MCF 10A (cell line): ENCODE measurements around the gene MAGI1. TPM values are rescaled to one million over a fixed set of nuclear protein-coding genes. Genes with fewer than 3 reads are reported as not detected.
"Not testable (repeated sequence)": the region's sequence is repeated elsewhere in the genome, so short reads cannot be mapped to it uniquely, and the experiment has no call there.

Experiments
- BruUV-seq: library from RNA; stranded (reverse); fragments of 400-500 nt; replicated peaks from 2 replicates; lab custom pipeline; 2021; lab: Mats Ljungman, UMichigan
- CTCF ChIA-PET: fragments of 300-600 bp; sonication (Branson Sonifier 250); formaldehyde crosslinking; extraction: SDS; loops from one replicate; lab custom pipeline; 2021; ENCODE audit warnings: antibody characterized with exemption, inconsistent platforms; lab: Yijun Ruan, JAX
- POLR2A ChIA-PET: fragments of 300-600, 350-650 bp; sonication (Branson Sonifier 250); formaldehyde crosslinking; extraction: SDS; loops from one replicate; lab custom pipeline; 2020; ENCODE audit warnings: antibody characterized with exemption, inconsistent platforms; lab: Yijun Ruan, JAX
- DNase-seq: peaks from one replicate; pipeline ENCODE4 v3.0.0-alpha.2; 2018; ENCODE audit not compliant: unreplicated experiment
- H3K27ac Mint-ChIP-seq: one replicate; pipeline ENCODE4 v1.8.0; 2022; ENCODE audit warnings: mild to moderate bottlenecking, low read depth, mixed read lengths; ENCODE audit not compliant: unreplicated experiment
- H3K27me3 Mint-ChIP-seq: one replicate; pipeline ENCODE4 v1.8.0; 2022; ENCODE audit warnings: mixed read lengths; ENCODE audit not compliant: insufficient read depth, unreplicated experiment
- H3K36me3 Mint-ChIP-seq: one replicate; pipeline ENCODE4 v1.8.0; 2022; ENCODE audit warnings: mild to moderate bottlenecking, moderate library complexity, mixed read lengths; ENCODE audit not compliant: insufficient read depth, unreplicated experiment
- H3K4me1 Mint-ChIP-seq: one replicate; pipeline ENCODE4 v1.8.0; 2022; ENCODE audit warnings: mixed read lengths; ENCODE audit not compliant: insufficient read depth, unreplicated experiment
- H3K4me3 Mint-ChIP-seq: one replicate; pipeline ENCODE4 v1.8.0; 2022; ENCODE audit warnings: mild to moderate bottlenecking, moderate library complexity, mixed read lengths; ENCODE audit not compliant: unreplicated experiment
- H3K9me3 Mint-ChIP-seq: one replicate; pipeline ENCODE4 v1.8.0; 2022; ENCODE audit warnings: mixed read lengths; ENCODE audit not compliant: unreplicated experiment
- CTCF ChIP-seq: fragments of 200-600 bp; IDR thresholded peaks from one replicate; pipeline ENCODE4 v1.8.0; 2022; ENCODE audit warnings: antibody characterized with exemption, mild to moderate bottlenecking; ENCODE audit not compliant: unreplicated experiment
- intact Hi-C: fragments of 100-400 bp; cut with micrococcal nuclease; formaldehyde crosslinking; loops from 2 replicates; pipeline ENCODE4 v1.14.1; 2022
- total RNA-seq: library from RNA; stranded (reverse); gene quantifications from 2 replicates; pipeline ENCODE4 v1.2.3, GENCODE V29; 2022

The MAGI1 gene
- total RNA-seq, 1 experiment from 2014 or later: 6.2 TPM

- DNase-seq: no peak
- TF ChIP-seq CTCF: no peak
- no TSS peak for BruUV-seq
- Mint-ChIP-seq H3K4me1 (no peaks in the 10 kb centered on the region), H3K4me3 (no peak overlapping the region), H3K27me3 (no peaks in the 10 kb centered on the region), H3K27ac (no peak overlapping the region), H3K9me3 (peaks cover 6% of the 10 kb centered on the region), H3K36me3 (peaks cover 8% of the 10 kb centered on the region)
- CTCF ChIA-PET: interaction anchor here (0.6 kb wide), 2 partner anchors 32 to 382 kb away, joined by 3 read pairs; no protein-coding TSS in a partner anchor
- POLR2A ChIA-PET: interaction anchor here (0.9 kb wide), 1 partner anchor 12 kb away, joined by 3 read pairs; no protein-coding TSS in a partner anchor
- intact Hi-C loops: no loop called here
Measured at GRCh38 chr3:65521032-65521431, 517.7 kb downstream of the MAGI1 start.

- DNase-seq: no peak
- Mint-ChIP-seq H3K36me3 (peaks cover 8% of the 10 kb centered on the region), H3K4me3 (no peak overlapping the region), H3K9me3 (peaks cover 6% of the 10 kb centered on the region), H3K4me1 (no peaks in the 10 kb centered on the region), H3K27ac (no peak overlapping the region), H3K27me3 (no peaks in the 10 kb centered on the region)
- no TSS peak for BruUV-seq
- intact Hi-C loops: no loop called here
- ChIA-PET POLR2A (no interaction called here), CTCF (interaction anchor here (0.6 kb wide), 1 partner anchor 1117 kb away, joined by 3 read pairs; no protein-coding TSS in a partner anchor)
- no peak for TF ChIP-seq CTCF
Measured at GRCh38 chr3:65516998-65517397, 521.7 kb downstream of the MAGI1 start.

- CTCF ChIA-PET, H3K27ac Mint-ChIP-seq, H3K27me3 Mint-ChIP-seq, POLR2A ChIA-PET, intact Hi-C loops, H3K9me3 Mint-ChIP-seq, H3K4me3 Mint-ChIP-seq, H3K36me3 Mint-ChIP-seq, DNase-seq, BruUV-seq, H3K4me1 Mint-ChIP-seq: not testable (repeated sequence)
Measured at GRCh38 chr3:65514317-65514716, 524.4 kb downstream of the MAGI1 start.

- H3K4me1 Mint-ChIP-seq, H3K9me3 Mint-ChIP-seq, H3K36me3 Mint-ChIP-seq, intact Hi-C loops, H3K27me3 Mint-ChIP-seq, H3K4me3 Mint-ChIP-seq, BruUV-seq, DNase-seq, CTCF ChIA-PET, H3K27ac Mint-ChIP-seq: not testable (repeated sequence)
- POLR2A ChIA-PET: interaction anchor here (0.9 kb wide), 1 partner anchor 12 kb away, joined by 3 read pairs; no protein-coding TSS in a partner anchor
Measured at GRCh38 chr3:65509423-65509794, 529.3 kb downstream of the MAGI1 start.

- no peak for TF ChIP-seq CTCF
- intact Hi-C loops: no loop called here
- Mint-ChIP-seq H3K27me3 (no peaks in the 10 kb centered on the region), H3K4me1 (no peaks in the 10 kb centered on the region), H3K36me3 (no peaks in the 10 kb centered on the region), H3K27ac (no peak overlapping the region), H3K9me3 (no peaks in the 10 kb centered on the region), H3K4me3 (no peak overlapping the region)
- no TSS peak for BruUV-seq
- ChIA-PET CTCF (interaction anchor here (0.6 kb wide), 1 partner anchor 28 kb away, joined by 3 read pairs; no protein-coding TSS in a partner anchor), POLR2A (interaction anchor here (0.9 kb wide), 1 partner anchor 13 kb away, joined by 3 read pairs; no protein-coding TSS in a partner anchor)
- DNase-seq: no peak
Measured at GRCh38 chr3:65508750-65509422, 529.8 kb downstream of the MAGI1 start.
